ENCODE measurements around the gene ZNF398.

ZNF398 gene

DNA sequence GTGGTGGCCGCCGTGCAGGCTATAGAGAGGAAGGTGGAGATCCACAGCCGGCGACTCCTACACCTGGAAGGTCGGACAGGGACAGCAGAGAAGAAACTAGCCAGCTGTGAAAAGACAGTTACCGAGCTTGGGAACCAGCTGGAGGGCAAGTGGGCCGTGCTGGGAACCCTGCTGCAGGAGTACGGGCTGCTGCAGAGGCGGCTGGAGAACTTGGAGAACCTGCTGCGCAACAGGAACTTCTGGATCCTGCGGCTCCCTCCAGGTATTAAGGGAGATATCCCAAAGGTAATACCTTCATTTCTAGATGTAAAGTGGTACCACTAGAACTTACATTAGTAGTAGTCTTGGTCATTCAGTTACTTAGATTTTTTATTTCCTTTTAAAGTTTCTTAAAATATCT, 6.8 kb downstream of the ZNF398 start:
- Histone ChIP-seq H3K27ac (ENCODE audit: low read length) (no peak overlapping the region), H3K9ac (ENCODE audit: low read depth, low read length) (no peak overlapping the region), H3K36me3 (ENCODE audit: insufficient read depth, low read depth, low read length) (peaks cover 75% of the 10 kb centered on the region), H3K4me1 (ENCODE audit: insufficient read depth, low read length) (peaks cover 10% of the 10 kb centered on the region; the same call in 1 of the 2 replicates), H3K4me3 (ENCODE audit: low read length) (no peak overlapping the region), H3K27me3 (ENCODE audit: insufficient read depth, low read length) (no peaks in the 10 kb centered on the region), H3K9me3 (ENCODE audit: insufficient read depth, low read depth, low read length) (no peaks in the 10 kb centered on the region)

GRCh38 chr7:149156898-149157297, 9.6 kb downstream of the ZNF398 start:
- no peaks in the 10 kb centered on the region for H3K27me3 ChIP-seq (ENCODE audit: insufficient read depth, low read length)
- H3K36me3 ChIP-seq (ENCODE audit: insufficient read depth, low read depth, low read length): peaks cover 83% of the 10 kb centered on the region

GRCh38 chr7:149161241-149161848, 14.1 kb downstream of the ZNF398 start:
- no peaks in the 10 kb centered on the region for H3K9me3 ChIP-seq (ENCODE audit: insufficient read depth, low read depth, low read length)
- no peak overlapping the region for H3K9ac ChIP-seq (ENCODE audit: low read depth, low read length)
- peaks cover 85% of the 10 kb centered on the region for H3K36me3 ChIP-seq (ENCODE audit: insufficient read depth, low read depth, low read length)
- H3K27me3 ChIP-seq (ENCODE audit: insufficient read depth, low read length): no peaks in the 10 kb centered on the region
- H3K4me3 ChIP-seq (ENCODE audit: low read length): no peak overlapping the region
- no peaks in the 10 kb centered on the region for H3K4me1 ChIP-seq (ENCODE audit: insufficient read depth, low read length)
- no peak overlapping the region for H3K27ac ChIP-seq (ENCODE audit: low read length)

More at GRCh38 chr7:149156898-149157297, 9.6 kb downstream of the ZNF398 start:
- Histone ChIP-seq H3K4me1 (ENCODE audit: insufficient read depth, low read length) (no peaks in the 10 kb centered on the region), H3K9me3 (ENCODE audit: insufficient read depth, low read depth, low read length) (no peaks in the 10 kb centered on the region), H3K27ac (ENCODE audit: low read length) (no peak overlapping the region), H3K9ac (ENCODE audit: low read depth, low read length) (no peak overlapping the region), H3K4me3 (ENCODE audit: low read length) (no peak overlapping the region)

- Histone ChIP-seq H3K27ac (ENCODE audit: low read length) (no peak overlapping the region), H3K4me1 (ENCODE audit: insufficient read depth, low read length) (no peaks in the 10 kb centered on the region), H3K4me3 (ENCODE audit: low read length) (no peak overlapping the region), H3K36me3 (ENCODE audit: insufficient read depth, low read depth, low read length) (peaks cover 93% of the 10 kb centered on the region), H3K9ac (ENCODE audit: low read depth, low read length) (no peak overlapping the region), H3K27me3 (ENCODE audit: insufficient read depth, low read length) (no peaks in the 10 kb centered on the region), H3K9me3 (ENCODE audit: insufficient read depth, low read depth, low read length) (no peaks in the 10 kb centered on the region)
Observed at GRCh38 chr7:149166142-149166541, 18.9 kb downstream of the ZNF398 start.

- Histone ChIP-seq H3K36me3 (ENCODE audit: insufficient read depth, low read depth, low read length) (peaks cover 90% of the 10 kb centered on the region), H3K4me1 (ENCODE audit: insufficient read depth, low read length) (no peaks in the 10 kb centered on the region), H3K27ac (ENCODE audit: low read length) (no peak overlapping the region), H3K27me3 (ENCODE audit: insufficient read depth, low read length) (no peaks in the 10 kb centered on the region), H3K9ac (ENCODE audit: low read depth, low read length) (no peak overlapping the region), H3K4me3 (ENCODE audit: low read length) (no peak overlapping the region), H3K9me3 (ENCODE audit: insufficient read depth, low read depth, low read length) (no peaks in the 10 kb centered on the region)
Observed at GRCh38 chr7:149166630-149167352, 19.5 kb downstream of the ZNF398 start.

GRCh38 chr7:149171892-149172533, 24.8 kb downstream of the ZNF398 start:
- H3K4me1 ChIP-seq (ENCODE audit: insufficient read depth, low read length): no peaks in the 10 kb centered on the region
- no peaks in the 10 kb centered on the region for H3K9me3 ChIP-seq (ENCODE audit: insufficient read depth, low read depth, low read length)
- no peaks in the 10 kb centered on the region for H3K27me3 ChIP-seq (ENCODE audit: insufficient read depth, low read length)
- H3K4me3 ChIP-seq (ENCODE audit: low read length): no peak overlapping the region
- no peak overlapping the region for H3K27ac ChIP-seq (ENCODE audit: low read length)
- no peak overlapping the region for H3K9ac ChIP-seq (ENCODE audit: low read depth, low read length)
- H3K36me3 ChIP-seq (ENCODE audit: insufficient read depth, low read depth, low read length): peaks cover 93% of the 10 kb centered on the region

DNA sequence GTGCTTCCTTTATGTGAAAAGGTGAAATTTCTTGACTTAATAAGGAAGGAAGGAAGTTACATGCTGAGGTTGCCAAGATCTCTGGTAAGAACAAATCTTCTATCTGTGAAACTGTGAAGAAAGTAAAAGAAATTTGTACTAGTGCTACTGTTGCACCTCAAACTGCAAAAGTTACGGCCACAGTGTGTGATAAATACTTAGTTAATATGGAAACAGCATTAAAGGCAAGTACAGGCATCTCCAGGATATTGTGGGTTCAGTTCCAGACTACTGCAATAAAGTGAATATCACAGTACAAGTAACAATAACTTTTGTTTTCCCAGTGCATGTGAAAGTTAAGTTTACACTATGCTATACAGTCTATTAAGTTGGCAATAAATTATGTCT, 25.3 kb downstream of the ZNF398 start:
- H3K9ac ChIP-seq (ENCODE audit: low read depth, low read length): no peak overlapping the region
- H3K27ac ChIP-seq (ENCODE audit: low read length): no peak overlapping the region
- H3K9me3 ChIP-seq (ENCODE audit: insufficient read depth, low read depth, low read length): no peaks in the 10 kb centered on the region
- H3K4me3 ChIP-seq (ENCODE audit: low read length): no peak overlapping the region
- H3K4me1 ChIP-seq (ENCODE audit: insufficient read depth, low read length): no peaks in the 10 kb centered on the region
- no peaks in the 10 kb centered on the region for H3K27me3 ChIP-seq (ENCODE audit: insufficient read depth, low read length)
- peaks cover 93% of the 10 kb centered on the region for H3K36me3 ChIP-seq (ENCODE audit: insufficient read depth, low read depth, low read length)

- H3K9ac ChIP-seq (ENCODE audit: low read depth, low read length): no peak overlapping the region
- no peak overlapping the region for H3K4me3 ChIP-seq (ENCODE audit: low read length)
- no peaks in the 10 kb centered on the region for H3K4me1 ChIP-seq (ENCODE audit: insufficient read depth, low read length)
- H3K9me3 ChIP-seq (ENCODE audit: insufficient read depth, low read depth, low read length): no peaks in the 10 kb centered on the region
- peaks cover 93% of the 10 kb centered on the region for H3K36me3 ChIP-seq (ENCODE audit: insufficient read depth, low read depth, low read length)
- no peak overlapping the region for H3K27ac ChIP-seq (ENCODE audit: low read length)
- H3K27me3 ChIP-seq (ENCODE audit: insufficient read depth, low read length): no peaks in the 10 kb centered on the region
Observed at GRCh38 chr7:149175150-149175549, 27.9 kb downstream of the ZNF398 start.

DNA sequence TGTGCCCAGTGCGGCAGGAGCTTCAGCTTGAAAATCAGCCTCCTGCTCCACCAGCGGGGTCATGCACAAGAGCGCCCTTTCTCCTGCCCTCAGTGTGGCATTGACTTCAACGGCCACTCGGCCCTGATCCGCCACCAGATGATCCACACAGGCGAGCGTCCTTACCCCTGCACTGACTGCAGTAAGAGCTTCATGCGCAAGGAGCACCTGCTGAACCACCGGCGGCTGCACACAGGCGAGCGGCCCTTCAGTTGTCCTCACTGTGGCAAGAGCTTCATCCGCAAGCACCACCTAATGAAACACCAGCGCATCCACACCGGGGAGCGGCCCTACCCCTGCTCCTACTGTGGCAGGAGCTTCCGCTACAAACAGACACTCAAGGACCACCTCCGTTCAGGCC, 32.0 kb downstream of the ZNF398 start:
- H3K9ac ChIP-seq (ENCODE audit: low read depth, low read length): no peak overlapping the region
- H3K4me1 ChIP-seq (ENCODE audit: insufficient read depth, low read length): no peaks in the 10 kb centered on the region
- no peak overlapping the region for H3K27ac ChIP-seq (ENCODE audit: low read length)
- no peaks in the 10 kb centered on the region for H3K9me3 ChIP-seq (ENCODE audit: insufficient read depth, low read depth, low read length)
- no peaks in the 10 kb centered on the region for H3K27me3 ChIP-seq (ENCODE audit: insufficient read depth, low read length)
- peaks cover 86% of the 10 kb centered on the region for H3K36me3 ChIP-seq (ENCODE audit: insufficient read depth, low read depth, low read length)
- H3K4me3 ChIP-seq (ENCODE audit: low read length): no peak overlapping the region

DNA sequence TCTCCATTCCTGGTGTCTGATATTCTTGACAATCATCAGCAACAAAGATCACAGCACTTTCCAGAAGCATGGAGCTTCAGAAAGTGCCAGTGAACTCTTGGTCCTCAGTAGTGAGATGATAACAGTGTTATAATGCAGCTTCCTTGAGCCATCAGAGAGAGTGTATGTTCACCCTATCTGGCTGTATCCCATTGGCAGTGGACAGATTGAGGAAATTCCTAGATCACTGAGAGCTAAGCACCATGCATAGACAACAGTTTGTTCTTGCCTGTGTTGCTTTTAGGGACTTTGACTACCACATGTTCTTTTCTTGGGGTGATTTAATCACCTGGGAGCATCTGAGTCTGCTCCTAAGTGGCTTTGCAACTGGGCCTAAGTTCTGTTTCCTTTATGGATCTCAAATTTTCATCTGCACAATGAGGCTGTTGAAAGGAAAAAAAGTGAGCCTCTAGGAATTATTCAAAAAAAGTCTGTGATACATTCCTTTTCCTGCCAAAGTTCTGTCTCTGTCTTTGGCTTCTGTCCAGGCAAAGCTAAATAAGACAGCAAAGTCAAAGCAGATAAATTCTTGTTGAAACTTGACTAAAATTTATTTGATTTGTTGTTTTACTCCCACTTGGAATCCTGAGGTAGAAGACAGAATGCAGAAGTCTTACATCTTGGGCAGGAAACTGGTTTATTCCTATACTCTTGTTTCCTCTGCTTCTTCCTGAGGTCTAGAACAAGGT, 33.6 kb downstream of the ZNF398 start:
- no peaks in the 10 kb centered on the region for H3K27me3 ChIP-seq (ENCODE audit: insufficient read depth, low read length)

DNA sequence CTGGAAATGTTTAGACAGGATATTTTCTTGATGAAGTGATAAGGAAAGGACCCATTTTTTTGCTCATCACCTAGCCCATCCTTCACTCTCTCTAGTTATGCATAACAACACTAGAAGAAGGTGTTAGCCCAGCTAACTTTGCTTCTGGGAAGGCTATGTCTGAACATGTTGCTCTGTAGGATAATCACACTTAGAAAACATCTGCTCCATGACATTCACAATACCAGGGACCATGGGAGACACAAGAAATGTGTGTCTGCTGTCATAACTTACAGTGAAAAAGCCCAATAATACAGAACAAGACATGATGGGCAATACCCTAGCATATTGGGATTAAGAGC, 34.2 kb downstream of the ZNF398 start:
- H3K27me3 ChIP-seq (ENCODE audit: insufficient read depth, low read length): no peaks in the 10 kb centered on the region
- no peaks in the 10 kb centered on the region for H3K4me1 ChIP-seq (ENCODE audit: insufficient read depth, low read length)
- H3K27ac ChIP-seq (ENCODE audit: low read length): no peak overlapping the region
- H3K9me3 ChIP-seq (ENCODE audit: insufficient read depth, low read depth, low read length): no peaks in the 10 kb centered on the region
- H3K36me3 ChIP-seq (ENCODE audit: insufficient read depth, low read depth, low read length): peaks cover 65% of the 10 kb centered on the region
- no peak overlapping the region for H3K4me3 ChIP-seq (ENCODE audit: low read length)
- H3K9ac ChIP-seq (ENCODE audit: low read depth, low read length): no peak overlapping the region

More for the DNA sequence above, 33.6 kb downstream of the ZNF398 start:
- peaks cover 70% of the 10 kb centered on the region for H3K36me3 ChIP-seq (ENCODE audit: insufficient read depth, low read depth, low read length)
- H3K27ac ChIP-seq (ENCODE audit: low read length): no peak overlapping the region
- H3K4me3 ChIP-seq (ENCODE audit: low read length): no peak overlapping the region
- no peaks in the 10 kb centered on the region for H3K9me3 ChIP-seq (ENCODE audit: insufficient read depth, low read depth, low read length)
- H3K4me1 ChIP-seq (ENCODE audit: insufficient read depth, low read length): no peaks in the 10 kb centered on the region
- H3K9ac ChIP-seq (ENCODE audit: low read depth, low read length): no peak overlapping the region
